HepG2 (cell line): ENCODE results near the gene UST. TPM values are rescaled to one million over a fixed set of nuclear protein-coding genes. Genes with fewer than 3 reads are reported as not detected.

Source experiments
- ATAC-seq: fragments of 200-7000 bp; cut with Tn5 transposase; 3 replicates; pipeline ENCODE4 v1.9.1; 2020; ENCODE audit warnings: mild to moderate bottlenecking, moderate library complexity
- BruUV-seq: library from RNA; stranded (reverse); fragments of 400-500 nt; replicated peaks from 2 replicates; lab custom pipeline; 2021; lab: Mats Ljungman, UMichigan
- CTCF ChIA-PET: fragments of 300-600 bp; formaldehyde crosslinking; extraction: SDS; loops from one replicate; lab custom pipeline; 2021; ENCODE audit warnings: low total read pairs, inconsistent platforms, low intra/inter-chr PET ratio; lab: Yijun Ruan, JAX
- POLR2A ChIA-PET: fragments of 350-600 bp; sonication (Branson Sonifier 250); formaldehyde crosslinking; loops from one replicate; lab custom pipeline; 2020; ENCODE audit warnings: antibody characterized with exemption, inconsistent platforms; lab: Yijun Ruan, JAX
- DNase-seq: peaks from one replicate; pipeline ENCODE4 v3.0.0-alpha.2; 2015; ENCODE audit warnings: low spot score
- FAIRE-seq: peaks from 3 replicates; lab custom pipeline; 2011; peaks lifted over from hg19 to GRCh38; lab: Jason Lieb, UNC
- H2AFZ ChIP-seq: one replicate; pipeline ENCODE4 v1.6.1; 2011; ENCODE audit warnings: low read length, inconsistent platforms
- H3K27ac ChIP-seq: fragments of 300-600 bp; 3 replicates; pipeline ENCODE4 v1.8.0; 2011; ENCODE audit warnings: mixed run types, mild to moderate bottlenecking, mixed read lengths, low read length, inconsistent platforms; ENCODE audit not compliant: insufficient read depth; ENCODE audit errors: extremely low read length
- H3K27me3 ChIP-seq, 2 experiments: fragments of 200-600 bp in 1 of 2; 2 replicates in 1 of 2; 3 replicates in 1 of 2; pipeline versions ENCODE4 v1.6.0 to v1.8.0; 2011; ENCODE audit warnings: low read length in 2 of 2, mild to moderate bottlenecking in 2 of 2, moderate library complexity in 2 of 2, inconsistent platforms in 1 of 2; ENCODE audit not compliant: insufficient read depth in 2 of 2, control insufficient read depth in 1 of 2
- H3K36me3 ChIP-seq, 2 experiments: fragments of 200-600 bp in 1 of 2; replicated peaks in 1 of 2; 2 replicates in 1 of 2; 3 replicates in 1 of 2; pipeline versions ENCODE4 v1.5.1 to v1.8.0; 2011; ENCODE audit warnings: low read length in 2 of 2, inconsistent platforms in 1 of 2; ENCODE audit not compliant: insufficient read depth in 2 of 2, control insufficient read depth in 1 of 2
- H3K4me1 ChIP-seq: 2 replicates; pipeline ENCODE4 v1.5.1; 2012; ENCODE audit warnings: low read length, inconsistent platforms; ENCODE audit not compliant: insufficient read depth
- H3K4me2 ChIP-seq: 2 replicates; pipeline ENCODE4 v1.6.0; 2011; ENCODE audit warnings: low read depth, low read length, inconsistent platforms
- H3K4me3 ChIP-seq, 3 experiments: fragments of 200-600 bp in 1 of 3; sonication (generic), shearing (Covaris generic) in 1 of 3; replicated peaks in 1 of 3; 2 replicates each; pipeline ENCODE4 v1.5.1; 2011 to 2016; ENCODE audit warnings: low read length in 3 of 3, inconsistent platforms in 2 of 3, low read depth in 2 of 3, mild to moderate bottlenecking in 2 of 3, control low read depth in 1 of 3, mixed read lengths in 1 of 3; ENCODE audit not compliant: insufficient read depth in 1 of 3
- H3K79me2 ChIP-seq: one replicate; pipeline ENCODE4 v1.6.1; 2011; ENCODE audit warnings: low read length, inconsistent platforms; ENCODE audit not compliant: insufficient read depth
- H3K9ac ChIP-seq: 2 replicates; pipeline ENCODE4 v1.6.0; 2011; ENCODE audit warnings: mild to moderate bottlenecking, low read depth, low read length, inconsistent platforms; ENCODE audit not compliant: insufficient read depth
- H3K9me3 ChIP-seq: 2 replicates; pipeline ENCODE4 v1.5.1; 2012; ENCODE audit warnings: mild to moderate bottlenecking, low read length
- H4K20me1 ChIP-seq: 2 replicates; pipeline ENCODE4 v1.6.0; 2011; ENCODE audit warnings: inconsistent platforms, mild to moderate bottlenecking, low read length, moderate library complexity; ENCODE audit not compliant: insufficient read depth
- BORCS8-MEF2B ChIP-seq: sonication (generic); formaldehyde crosslinking; IDR thresholded peaks from 2 replicates; pipeline ENCODE4 v1.8.0; 2022; ENCODE audit warnings: mild to moderate bottlenecking, missing genetic modification reagents
- CEBPB ChIP-seq: IDR thresholded peaks from 2 replicates; pipeline ENCODE4 v1.6.1; 2011; ENCODE audit warnings: low read depth, low read length, improper control_type of control experiment, borderline replicate concordance
- HMG20A ChIP-seq: IDR thresholded peaks from 2 replicates; pipeline ENCODE4 v1.6.1; 2016; ENCODE audit warnings: borderline replicate concordance
- HMGA1 ChIP-seq: sonication (generic); formaldehyde crosslinking; conservative IDR thresholded peaks from 2 replicates; pipeline ENCODE4 v1.4.0; 2020; ENCODE audit warnings: missing genetic modification reagents
- KDM4B ChIP-seq: sonication (generic); formaldehyde crosslinking; IDR thresholded peaks from 2 replicates; pipeline ENCODE4 v1.4.0; 2020; ENCODE audit warnings: missing genetic modification reagents
- MBD4 ChIP-seq: IDR thresholded peaks from 2 replicates; pipeline ENCODE4 v1.6.1; 2012; ENCODE audit warnings: low read length, inconsistent platforms, borderline replicate concordance
- PHF21A ChIP-seq: sonication (generic); formaldehyde crosslinking; IDR thresholded peaks from 2 replicates; pipeline ENCODE4 v1.5.0; 2020; ENCODE audit warnings: mild to moderate bottlenecking, missing genetic modification reagents
- SP5 ChIP-seq: IDR thresholded peaks from 2 replicates; pipeline ENCODE4 v1.6.1; 2016; ENCODE audit warnings: low read depth, borderline replicate concordance
- TBX3 ChIP-seq: fragments of 450-650 bp; IDR thresholded peaks from 2 replicates; pipeline ENCODE4 v1.6.1; 2017; ENCODE audit warnings: antibody characterized with exemption, mild to moderate bottlenecking, inconsistent platforms, borderline replicate concordance
- TCF7 ChIP-seq: sonication (generic); IDR thresholded peaks from 2 replicates; pipeline ENCODE4 v1.6.1; 2016; ENCODE audit warnings: antibody characterized with exemption, low read depth
- U2AF1 ChIP-seq: fragments of 200-400 bp; formaldehyde crosslinking; optimal IDR thresholded peaks from 2 replicates; pipeline ENCODE3; 2017; ENCODE audit warnings: mild to moderate bottlenecking, low read depth, low read length
- ZFP37 ChIP-seq: sonication (generic); formaldehyde crosslinking; IDR thresholded peaks from 2 replicates; pipeline ENCODE4 v1.4.0; 2020; ENCODE audit warnings: missing genetic modification reagents, borderline replicate concordance
- ZNF337 ChIP-seq: sonication (generic); formaldehyde crosslinking; IDR thresholded peaks from 2 replicates; pipeline ENCODE4 v1.5.1; 2020; ENCODE audit warnings: missing genetic modification reagents, low read depth, mild to moderate bottlenecking, borderline replicate concordance
- ZNF441 ChIP-seq: sonication (generic); formaldehyde crosslinking; IDR thresholded peaks from 2 replicates; pipeline ENCODE4 v1.7.0; 2021; ENCODE audit warnings: missing genetic modification reagents, borderline replicate concordance
- ZNF724P ChIP-seq: sonication (generic); formaldehyde crosslinking; IDR thresholded peaks from 2 replicates; pipeline ENCODE4 v1.8.0; 2022; ENCODE audit warnings: missing genetic modification reagents, borderline replicate concordance
- ZNF788 ChIP-seq: sonication (generic); formaldehyde crosslinking; IDR thresholded peaks from 2 replicates; pipeline ENCODE4 v1.5.0; 2020; ENCODE audit warnings: mild to moderate bottlenecking, missing genetic modification reagents, borderline replicate concordance
- ZNF83 ChIP-seq: sonication (generic); formaldehyde crosslinking; IDR thresholded peaks from 2 replicates; pipeline ENCODE4 v1.4.0; 2020; ENCODE audit warnings: missing genetic modification reagents, mild to moderate bottlenecking, borderline replicate concordance
- WGBS: methylation state at CpG from one replicate; pipeline ENCODE4 v1.1.6; 2017; ENCODE audit warnings: low lambda C conversion rate; 5-methylcytosine and 5-hydroxymethylcytosine counted together
- in situ Hi-C: cut with HindIII; loops from 2 replicates; pipeline ENCODE4 v1.10.0; 2017; ENCODE audit warnings: low pct_unique_long_range_greater_than_20kb; ENCODE audit not compliant: extremely low pct_ligation_motif_present
- intact Hi-C: fragments of 100-400 bp; cut with micrococcal nuclease; formaldehyde crosslinking; loops from one replicate; pipeline ENCODE4 v1.10.0; 2022; ENCODE audit not compliant: unreplicated experiment
- polyA plus RNA-seq, 8 experiments: library from polyadenylated mRNA; depleted of rRNA in 3 of 8; stranded (reverse) in 7 of 8; unstranded in 1 of 8; fragments of >200 nt; fragmentation: Illumina TruSeq in 4 of 8; extraction: Trizol in 4 of 8; gene quantifications; 2 replicates each; pipeline versions ENCODE4 v1.2.1 to v1.2.3, GENCODE V29; 2011 to 2016; ENCODE audit warnings: low read depth in 4 of 8, missing spikeins in 1 of 8, mixed read lengths in 1 of 8; ENCODE audit not compliant: insufficient read depth in 1 of 8
- total RNA-seq, 5 experiments: library from RNA; depleted of rRNA; stranded (reverse); fragments of >200 nt; fragmentation: Illumina TruSeq; extraction: Trizol; gene quantifications; 2 replicates each; pipeline ENCODE4 v1.2.3, GENCODE V29; 2016; ENCODE audit warnings: low read depth in 1 of 5
- TF ChIP-seq, protein P1 (sequence below): sonication (generic); formaldehyde crosslinking; IDR thresholded peaks from 2 replicates; pipeline ENCODE4 v1.4.0; 2020; ENCODE audit warnings: missing genetic modification reagents

The UST gene
- total and polyA plus RNA-seq, 2 of the 13 experiments (the other 11 are each of a cell fraction or from before 2014, with no cell fraction given) = 0.27 TPM; not detected in 1

DNA sequence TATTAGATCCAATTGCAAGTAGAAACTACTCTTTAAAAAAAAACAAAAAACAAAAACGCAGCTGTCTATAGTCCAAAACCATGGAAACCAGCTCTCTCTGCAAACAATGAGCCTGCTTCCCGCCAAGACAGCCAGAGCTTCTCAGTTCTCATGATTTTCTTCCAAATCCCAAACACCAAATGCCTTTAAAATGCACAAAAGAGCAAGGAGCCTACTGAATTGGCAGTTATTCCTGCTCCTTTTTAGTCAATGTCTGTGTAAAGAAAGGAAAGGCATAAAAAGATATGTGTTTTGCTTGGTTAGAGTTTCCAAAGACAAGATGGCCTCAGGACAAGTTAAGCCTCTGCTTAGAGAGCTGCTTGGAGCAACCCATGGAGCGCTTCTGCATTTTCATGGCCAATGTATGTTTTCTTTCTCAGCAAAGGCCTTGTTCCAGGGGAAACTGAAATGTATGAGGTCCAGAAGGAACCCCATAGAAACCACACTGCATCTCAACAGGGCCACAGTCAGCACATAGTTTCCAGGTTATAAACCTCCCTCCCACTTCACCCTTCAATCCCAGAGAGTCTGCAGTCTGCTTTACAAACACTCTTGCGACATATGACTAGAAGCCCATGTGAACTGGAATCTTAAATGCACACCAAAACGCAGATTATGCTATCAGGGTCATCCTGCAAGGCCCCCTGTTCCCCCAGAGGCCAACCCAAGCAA lies 361.4 kb downstream of the UST start:
- peaks cover 0 to 8% of the 10 kb centered on the region in 2 experiments; a peak in 2 of 5 replicates for H3K27me3 ChIP-seq
- H3K4me3 ChIP-seq = no peak overlapping the region
- no peaks in the 10 kb centered on the region for H4K20me1 ChIP-seq
- ChIA-PET POLR2A (no interaction called here), CTCF (no interaction called here)
- no peak overlapping the region for H3K4me2 ChIP-seq
- no peak for FAIRE-seq
- peak; percentile 51; the same call in 1 of the 3 replicates for ATAC-seq
- TF ChIP-seq PHF21A (CRISPR knock-in tag) (no peak), CEBPB (peak; percentile 58)
- no peaks in the 10 kb centered on the region for H3K36me3 ChIP-seq
- no peaks in the 10 kb centered on the region for H3K9me3 ChIP-seq
- H3K9ac ChIP-seq = no peak overlapping the region
- H3K27ac ChIP-seq = no peak overlapping the region
- DNase-seq = no peak
- no peak overlapping the region for H2AFZ ChIP-seq
- intact Hi-C loops (no loop called here), in situ Hi-C loops (no loop called here)
- BruUV-seq = no TSS peak
- no peaks in the 10 kb centered on the region for H3K79me2 ChIP-seq
- no peaks in the 10 kb centered on the region for H3K4me1 ChIP-seq
- 19% methylated on average over 5 of the region's 5 CpGs for WGBS

DNA sequence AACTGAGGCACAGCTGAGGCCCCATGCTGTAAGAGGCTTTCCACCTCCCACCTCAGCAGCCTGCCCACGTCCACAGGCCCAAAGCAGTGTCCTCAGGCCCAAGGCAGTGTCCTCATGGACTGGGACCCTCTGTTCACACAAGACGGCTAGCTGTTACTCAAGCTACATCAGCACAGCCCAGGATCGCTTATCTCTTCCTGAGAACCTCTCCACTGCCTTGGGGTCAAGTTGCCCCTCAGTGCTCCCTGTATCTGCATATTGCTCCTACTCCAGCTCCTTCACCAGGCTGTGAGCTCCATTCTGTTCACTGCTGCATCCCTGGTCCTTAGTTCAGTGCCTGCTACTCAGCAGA lies 361.9 kb downstream of the UST start:
- POLR2A ChIA-PET = no interaction called here
- no TSS peak for BruUV-seq
- no peaks in the 10 kb centered on the region for H3K79me2 ChIP-seq

More for the DNA sequence above, 361.9 kb downstream of the UST start:
- Histone ChIP-seq H3K4me3 (no peak overlapping the region), H3K27me3 (peaks cover 0 to 8% of the 10 kb centered on the region in 2 experiments; a peak in 2 of 5 replicates), H3K4me2 (no peak overlapping the region), H3K36me3 (no peaks in the 10 kb centered on the region), H3K9ac (no peak overlapping the region), H3K9me3 (no peaks in the 10 kb centered on the region), H2AFZ (no peak overlapping the region), H3K27ac (no peak overlapping the region), H4K20me1 (no peaks in the 10 kb centered on the region), H3K4me1 (no peaks in the 10 kb centered on the region)
- WGBS = 11% methylated on average over 3 of the region's 3 CpGs
- intact Hi-C loops (no loop called here), in situ Hi-C loops (no loop called here)
- TF ChIP-seq HMG20A (CRISPR knock-in tag) (no peak), BORCS8-MEF2B (CRISPR knock-in tag) (no peak), TBX3 (no peak), SP5 (CRISPR knock-in tag) (no peak), MBD4 (no peak), U2AF1 (no peak), ZNF724P (no peak), HMGA1 (no peak), TCF7 (no peak), ZNF337 (CRISPR knock-in tag) (no peak), ZFP37 (no peak), ZNF441 (no peak), ZNF788 (no peak), ZNF83 (no peak), KDM4B (CRISPR knock-in tag) (no peak)
- TF ChIP-seq, protein P1, sequence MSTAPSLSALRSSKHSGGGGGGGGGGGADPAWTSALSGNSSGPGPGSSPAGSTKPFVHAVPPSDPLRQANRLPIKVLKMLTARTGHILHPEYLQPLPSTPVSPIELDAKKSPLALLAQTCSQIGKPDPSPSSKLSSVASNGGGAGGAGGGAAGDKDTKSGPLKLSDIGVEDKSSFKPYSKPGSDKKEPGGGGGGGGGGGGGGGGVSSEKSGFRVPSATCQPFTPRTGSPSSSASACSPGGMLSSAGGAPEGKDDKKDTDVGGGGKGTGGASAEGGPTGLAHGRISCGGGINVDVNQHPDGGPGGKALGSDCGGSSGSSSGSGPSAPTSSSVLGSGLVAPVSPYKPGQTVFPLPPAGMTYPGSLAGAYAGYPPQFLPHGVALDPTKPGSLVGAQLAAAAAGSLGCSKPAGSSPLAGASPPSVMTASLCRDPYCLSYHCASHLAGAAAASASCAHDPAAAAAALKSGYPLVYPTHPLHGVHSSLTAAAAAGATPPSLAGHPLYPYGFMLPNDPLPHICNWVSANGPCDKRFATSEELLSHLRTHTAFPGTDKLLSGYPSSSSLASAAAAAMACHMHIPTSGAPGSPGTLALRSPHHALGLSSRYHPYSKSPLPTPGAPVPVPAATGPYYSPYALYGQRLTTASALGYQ = no peak
- DNase-seq (no peak), ATAC-seq (peak; percentile 29; the same call in 1 of the 3 replicates), FAIRE-seq (no peak)
- CTCF ChIA-PET = no interaction called here
